ENCODE measurements around the gene ARHGEF11.

DNA sequence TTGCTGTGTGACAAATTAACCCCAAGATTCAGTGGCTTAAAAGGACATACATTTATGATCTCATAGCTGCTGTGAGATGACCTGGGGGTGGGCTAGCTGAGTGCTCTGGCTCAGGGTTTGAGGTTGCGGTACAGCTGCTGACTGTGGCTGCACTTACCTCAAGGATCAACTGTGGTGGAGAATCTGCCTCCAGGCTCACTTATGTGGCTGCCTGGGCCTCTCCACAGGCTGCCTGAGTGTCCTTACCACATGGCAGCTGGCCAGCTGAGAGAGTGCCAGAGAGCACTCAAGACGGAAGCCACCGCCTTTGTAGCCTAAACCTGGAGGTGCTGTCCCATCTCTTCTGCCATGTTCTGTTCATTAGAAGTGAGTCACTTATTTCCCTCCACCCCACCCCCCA is 119.4 kb downstream of the ARHGEF11 start:
- no peak for TF ChIP-seq BHLHE40 (IDR thresholded peaks at IDR 0.05; ENCODE audit: borderline replicate concordance)
- no peak for TF ChIP-seq FOXM1 (IDR thresholded peaks at IDR 0.05; ENCODE audit: borderline replicate concordance)
- TF ChIP-seq FOXA1 (IDR thresholded peaks at IDR 0.05), result no peak
- TF ChIP-seq SP1 (IDR thresholded peaks at IDR 0.05), result no peak
- no peak for TF ChIP-seq ZNF384 (IDR thresholded peaks at IDR 0.05)
- no peak for TF ChIP-seq SUZ12 (IDR thresholded peaks at IDR 0.05)
- no peak for TF ChIP-seq PKNOX1 (IDR thresholded peaks at IDR 0.05)
- no peak for TF ChIP-seq TARDBP (IDR thresholded peaks at IDR 0.05)
- no peak for TF ChIP-seq FOXK2 (IDR thresholded peaks at IDR 0.05)
- TF ChIP-seq CTBP1 (IDR thresholded peaks at IDR 0.05; ENCODE audit: borderline replicate concordance), result no peak
